Colonic mucosa (tissue), 4 donors: Measurements from ENCODE around the gene AP2A2. TPM values are rescaled to one million over a fixed set of nuclear protein-coding genes. Genes with fewer than 3 reads are reported as not detected.

Source experiments
- DNase-seq: peaks from one replicate; pipeline ENCODE4 v3.0.0-alpha.2; 2020
- H3K27ac ChIP-seq: fragments of 200-600 bp; one replicate; pipeline ENCODE4 v1.8.0; 2021
- H3K27me3 ChIP-seq: fragments of 200-600 bp; one replicate; pipeline ENCODE4 v1.8.0; 2021
- H3K36me3 ChIP-seq: fragments of 200-600 bp; one replicate; pipeline ENCODE4 v1.8.0; 2021
- H3K4me1 ChIP-seq: fragments of 200-600 bp; one replicate; pipeline ENCODE4 v1.8.0; 2021; ENCODE audit warnings: mild to moderate bottlenecking
- H3K4me3 ChIP-seq: fragments of 200-600 bp; one replicate; pipeline ENCODE4 v1.8.0; 2021
- H3K9ac ChIP-seq, 2 donors: one replicate each; pipeline ENCODE4 v1.7.0; 2013; ENCODE audit warnings: control low read depth in 2 of 2, low read depth in 2 of 2, low read length in 2 of 2
- H3K9me3 ChIP-seq: fragments of 200-600 bp; one replicate; pipeline ENCODE4 v1.8.0; 2021
- intact Hi-C: fragments of 100-400 bp; cut with DNase I; formaldehyde crosslinking; loops from one replicate; pipeline ENCODE4 v1.14.1; 2022
- total RNA-seq, 2 donors: library from RNA; stranded (reverse); fragmentation: NEBNext Ultra II Directional in 1 of 2; extraction: Animal tissue kit (Norgen Biotek cat#: 25700) in 1 of 2; gene quantifications; one replicate each; pipeline ENCODE4 v1.2.1, GENCODE V29; 2021
- TF ChIP-seq, protein P1 (sequence below): fragments of 200-600 bp; IDR thresholded peaks from one replicate; pipeline ENCODE4 v1.8.0; 2022; ENCODE audit warnings: antibody characterized with exemption, mild to moderate bottlenecking
- donor health status: healthy.
- donor health status: DM: no; HTN: no; CAD: no.
- donor health status: DM: no; HTN: no; CAD: no.

Gene AP2A2
- total RNA-seq, 2 donors from 2014 or later, result 69.4 to 72.5 TPM

DNA sequence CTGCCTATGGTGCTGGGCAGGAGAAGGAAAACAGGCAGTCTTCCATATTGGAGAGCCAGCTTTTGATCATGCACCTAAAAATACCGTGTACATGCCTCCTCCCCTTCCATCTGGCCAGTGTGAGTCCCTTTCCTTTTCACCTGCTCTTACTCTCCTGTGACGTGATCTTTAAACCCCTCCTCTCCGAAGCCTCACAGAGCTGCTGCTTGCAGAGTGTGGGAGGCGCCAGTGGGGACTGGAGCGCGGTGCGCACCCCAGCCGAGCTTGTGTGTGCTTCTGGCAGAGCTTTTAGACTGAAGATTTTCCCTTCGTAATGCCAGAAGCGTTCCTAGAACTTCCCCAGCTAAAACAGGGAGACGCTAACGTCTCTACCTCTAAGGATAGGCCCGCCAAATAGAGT is 81.1 kb downstream of the AP2A2 start:
- H3K4me3 ChIP-seq, result no peak overlapping the region
- no peak overlapping the region for H3K27ac ChIP-seq
- no peak overlapping the region for H3K9ac ChIP-seq
- no peaks in the 10 kb centered on the region for H3K9me3 ChIP-seq
- H3K4me1 ChIP-seq, result no peaks in the 10 kb centered on the region
- intact Hi-C loops, result no loop called here
- peaks cover 21% of the 10 kb centered on the region for H3K36me3 ChIP-seq
- DNase-seq, result no peak
- no peaks in the 10 kb centered on the region for H3K27me3 ChIP-seq
- TF ChIP-seq, protein P1, sequence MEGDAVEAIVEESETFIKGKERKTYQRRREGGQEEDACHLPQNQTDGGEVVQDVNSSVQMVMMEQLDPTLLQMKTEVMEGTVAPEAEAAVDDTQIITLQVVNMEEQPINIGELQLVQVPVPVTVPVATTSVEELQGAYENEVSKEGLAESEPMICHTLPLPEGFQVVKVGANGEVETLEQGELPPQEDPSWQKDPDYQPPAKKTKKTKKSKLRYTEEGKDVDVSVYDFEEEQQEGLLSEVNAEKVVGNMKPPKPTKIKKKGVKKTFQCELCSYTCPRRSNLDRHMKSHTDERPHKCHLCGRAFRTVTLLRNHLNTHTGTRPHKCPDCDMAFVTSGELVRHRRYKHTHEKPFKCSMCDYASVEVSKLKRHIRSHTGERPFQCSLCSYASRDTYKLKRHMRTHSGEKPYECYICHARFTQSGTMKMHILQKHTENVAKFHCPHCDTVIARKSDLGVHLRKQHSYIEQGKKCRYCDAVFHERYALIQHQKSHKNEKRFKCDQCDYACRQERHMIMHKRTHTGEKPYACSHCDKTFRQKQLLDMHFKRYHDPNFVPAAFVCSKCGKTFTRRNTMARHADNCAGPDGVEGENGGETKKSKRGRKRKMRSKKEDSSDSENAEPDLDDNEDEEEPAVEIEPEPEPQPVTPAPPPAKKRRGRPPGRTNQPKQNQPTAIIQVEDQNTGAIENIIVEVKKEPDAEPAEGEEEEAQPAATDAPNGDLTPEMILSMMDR, result no peak

DNA sequence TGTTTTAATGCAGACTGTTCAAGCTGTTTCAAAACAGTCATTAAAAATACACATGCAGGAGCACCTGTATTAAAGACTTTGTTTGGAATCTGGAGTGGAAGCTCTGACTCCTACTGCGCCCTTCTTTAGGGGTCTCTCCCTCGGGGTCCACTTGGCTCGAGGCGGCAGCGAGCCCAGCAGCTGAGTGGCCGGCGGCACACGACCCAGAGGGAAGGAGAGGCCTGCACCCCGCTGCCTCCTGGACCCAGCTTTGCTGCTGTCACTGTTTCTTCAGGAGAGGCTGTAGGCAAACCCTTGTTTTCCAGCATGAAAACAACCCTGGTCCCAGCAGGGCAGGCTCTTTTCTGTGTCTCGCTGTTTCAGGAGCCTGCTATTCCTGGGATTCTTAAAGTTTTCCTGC is 81.6 kb downstream of the AP2A2 start:
- no peak overlapping the region for H3K9ac ChIP-seq
- no peaks in the 10 kb centered on the region for H3K9me3 ChIP-seq
- intact Hi-C loops, result no loop called here
- no peaks in the 10 kb centered on the region for H3K27me3 ChIP-seq
- H3K27ac ChIP-seq, result no peak overlapping the region
- DNase-seq, result no peak
- H3K36me3 ChIP-seq, result peaks cover 21% of the 10 kb centered on the region
- H3K4me3 ChIP-seq, result no peak overlapping the region
- TF ChIP-seq, protein P1, result no peak
- H3K4me1 ChIP-seq, result no peaks in the 10 kb centered on the region

DNA sequence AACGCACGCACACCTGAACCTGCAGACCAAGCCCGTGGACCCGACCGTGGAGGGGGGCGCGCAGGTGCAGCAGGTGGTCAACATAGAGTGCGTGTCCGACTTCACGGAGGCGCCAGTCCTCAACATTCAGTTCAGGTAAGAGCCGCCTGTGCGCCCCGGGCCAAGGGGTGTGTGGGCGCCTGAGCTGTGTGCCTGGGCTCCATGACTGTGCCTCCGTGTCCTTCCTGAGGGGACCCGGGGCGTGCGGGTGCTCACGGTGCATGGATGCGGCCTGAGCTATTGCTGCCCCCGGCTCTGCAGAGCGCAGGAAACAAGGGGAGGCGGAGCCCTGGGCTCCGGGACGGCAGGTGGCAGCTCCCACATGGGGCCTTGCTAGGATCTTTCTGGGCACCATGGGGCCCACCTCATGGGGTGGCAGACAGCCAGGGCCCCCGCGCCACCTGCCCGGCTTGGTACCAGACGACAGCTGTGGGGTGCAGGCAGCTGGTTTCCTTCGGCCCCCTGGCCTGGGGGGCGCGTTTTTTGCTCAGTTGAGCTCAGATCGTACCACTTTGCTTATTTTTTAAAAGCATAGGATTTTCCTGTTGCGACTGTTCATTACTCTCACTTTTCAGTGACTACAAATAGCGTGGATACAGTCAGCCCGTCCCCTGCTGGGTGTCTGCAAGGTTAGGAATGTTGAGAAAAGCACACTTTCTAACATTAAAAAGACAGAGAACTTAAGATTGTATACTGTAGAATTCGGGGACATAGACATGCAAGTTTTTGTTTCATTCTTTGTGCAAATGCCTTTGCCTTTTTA is 82.5 kb downstream of the AP2A2 start:
- no peak overlapping the region for H3K9ac ChIP-seq
- H3K27ac ChIP-seq, result no peak overlapping the region
- H3K9me3 ChIP-seq, result no peaks in the 10 kb centered on the region
- H3K4me1 ChIP-seq, result no peaks in the 10 kb centered on the region
- intact Hi-C loops, result no loop called here
- H3K36me3 ChIP-seq, result peaks cover 21% of the 10 kb centered on the region
- no peak for DNase-seq
- no peaks in the 10 kb centered on the region for H3K27me3 ChIP-seq
- TF ChIP-seq, protein P1, result no peak
- H3K4me3 ChIP-seq, result no peak overlapping the region

DNA sequence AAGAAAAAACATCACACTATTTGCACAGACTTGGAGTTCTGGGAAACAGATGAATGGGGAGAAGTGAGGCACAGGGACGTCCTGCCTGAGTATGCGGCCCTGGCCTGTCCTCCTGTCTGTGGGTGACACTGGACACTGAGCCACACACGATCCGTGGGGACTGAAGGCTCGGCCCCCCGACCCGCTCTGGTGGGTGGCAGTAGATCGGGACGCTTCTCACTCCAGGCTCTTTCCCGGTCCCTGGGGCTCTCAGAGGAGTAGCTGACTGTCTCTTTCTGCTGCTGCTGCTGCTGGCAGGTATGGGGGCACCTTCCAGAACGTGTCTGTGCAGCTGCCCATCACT is 83.1 kb downstream of the AP2A2 start:
- Histone ChIP-seq H3K9ac (no peak overlapping the region), H3K9me3 (no peaks in the 10 kb centered on the region), H3K36me3 (peaks cover 21% of the 10 kb centered on the region), H3K27me3 (no peaks in the 10 kb centered on the region), H3K27ac (no peak overlapping the region), H3K4me3 (no peak overlapping the region), H3K4me1 (no peaks in the 10 kb centered on the region)
- intact Hi-C loops, result no loop called here
- TF ChIP-seq, protein P1, result no peak
- no peak for DNase-seq

DNA sequence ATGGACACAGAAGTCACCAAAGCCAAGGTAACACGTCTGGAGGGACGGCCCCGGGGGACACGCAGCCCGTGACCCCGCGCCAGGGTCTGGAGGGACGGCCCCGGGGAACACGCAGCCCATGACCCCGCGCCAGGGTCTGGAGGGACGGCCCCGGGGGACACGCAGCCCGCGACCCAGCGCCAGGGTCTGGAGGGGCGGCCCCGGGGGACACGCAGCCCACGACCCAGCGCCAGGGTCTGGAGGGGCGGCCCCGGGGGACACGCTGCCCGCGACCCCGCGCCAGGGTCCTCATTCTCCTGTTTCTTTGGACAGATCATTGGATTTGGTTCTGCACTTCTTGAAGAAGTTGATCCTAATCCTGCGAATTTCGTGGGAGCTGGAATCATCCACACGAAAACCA is 83.7 kb downstream of the AP2A2 start:
- H3K27ac ChIP-seq, result no peak overlapping the region
- no peaks in the 10 kb centered on the region for H3K9me3 ChIP-seq
- no peak overlapping the region for H3K4me3 ChIP-seq
- no peak for DNase-seq
- no peaks in the 10 kb centered on the region for H3K27me3 ChIP-seq
- no peak overlapping the region for H3K9ac ChIP-seq
- TF ChIP-seq, protein P1, result no peak
- H3K4me1 ChIP-seq, result no peaks in the 10 kb centered on the region
- intact Hi-C loops, result no loop called here
- peaks cover 21% of the 10 kb centered on the region for H3K36me3 ChIP-seq
